ENCODE results near the gene SIPA1. TPM values are rescaled to one million over a fixed set of nuclear protein-coding genes. Genes with fewer than 3 reads are reported as not detected.

SIPA1 gene
- total RNA-seq, 1 donor from 2014 or later = 66.5 TPM

GRCh38 chr11:65639623-65640482 is 2.0 kb downstream of the SIPA1 start:
- TF ChIP-seq, protein P1, sequence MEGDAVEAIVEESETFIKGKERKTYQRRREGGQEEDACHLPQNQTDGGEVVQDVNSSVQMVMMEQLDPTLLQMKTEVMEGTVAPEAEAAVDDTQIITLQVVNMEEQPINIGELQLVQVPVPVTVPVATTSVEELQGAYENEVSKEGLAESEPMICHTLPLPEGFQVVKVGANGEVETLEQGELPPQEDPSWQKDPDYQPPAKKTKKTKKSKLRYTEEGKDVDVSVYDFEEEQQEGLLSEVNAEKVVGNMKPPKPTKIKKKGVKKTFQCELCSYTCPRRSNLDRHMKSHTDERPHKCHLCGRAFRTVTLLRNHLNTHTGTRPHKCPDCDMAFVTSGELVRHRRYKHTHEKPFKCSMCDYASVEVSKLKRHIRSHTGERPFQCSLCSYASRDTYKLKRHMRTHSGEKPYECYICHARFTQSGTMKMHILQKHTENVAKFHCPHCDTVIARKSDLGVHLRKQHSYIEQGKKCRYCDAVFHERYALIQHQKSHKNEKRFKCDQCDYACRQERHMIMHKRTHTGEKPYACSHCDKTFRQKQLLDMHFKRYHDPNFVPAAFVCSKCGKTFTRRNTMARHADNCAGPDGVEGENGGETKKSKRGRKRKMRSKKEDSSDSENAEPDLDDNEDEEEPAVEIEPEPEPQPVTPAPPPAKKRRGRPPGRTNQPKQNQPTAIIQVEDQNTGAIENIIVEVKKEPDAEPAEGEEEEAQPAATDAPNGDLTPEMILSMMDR (conservative IDR thresholded peaks at IDR 0.05; ENCODE audit: low read depth, low read length) = no peak
- H3K4me3 ChIP-seq (ENCODE audit: low read depth, low read length) = no peak overlapping the region
- no peak for DNase-seq (ENCODE audit: low read depth)

DNA sequence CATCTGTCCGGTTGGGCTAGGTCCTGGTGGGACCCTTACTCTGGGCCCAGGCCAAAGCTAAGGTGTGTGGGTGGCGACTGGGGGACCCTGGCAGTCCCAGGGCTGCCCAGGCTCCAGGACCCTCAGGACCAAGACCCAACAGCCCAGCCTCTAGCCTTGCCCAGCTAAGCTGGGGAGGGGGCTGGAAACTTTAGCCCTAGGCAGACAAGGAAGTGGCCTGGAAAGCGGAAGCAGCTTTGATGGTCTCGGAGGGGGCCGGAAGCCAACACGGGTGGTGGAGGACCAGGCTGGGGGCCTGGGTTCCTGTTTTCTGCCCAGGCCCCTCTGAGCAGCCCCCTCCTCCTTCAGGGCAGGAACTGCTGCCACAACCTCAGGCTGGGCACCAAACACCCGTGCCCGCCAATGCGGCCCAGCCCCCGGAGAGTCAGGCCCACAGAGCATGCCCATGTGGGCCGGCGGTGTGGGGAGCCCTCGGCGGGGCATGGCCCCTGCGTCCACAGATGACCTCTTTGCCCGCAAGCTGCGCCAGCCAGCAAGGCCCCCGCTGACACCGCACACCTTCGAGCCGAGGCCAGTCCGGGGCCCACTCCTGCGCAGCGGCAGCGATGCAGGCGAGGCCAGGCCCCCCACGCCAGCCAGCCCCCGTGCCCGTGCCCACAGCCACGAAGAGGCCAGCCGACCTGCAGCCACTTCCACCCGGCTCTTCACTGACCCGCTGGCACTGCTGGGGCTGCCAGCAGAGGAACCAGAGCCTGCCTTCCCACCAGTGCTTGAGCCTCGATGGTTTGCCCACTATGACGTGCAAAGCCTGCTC is 2.8 kb downstream of the SIPA1 start:
- no peak overlapping the region for H3K4me3 ChIP-seq (ENCODE audit: low read depth, low read length)
- TF ChIP-seq, protein P1 (conservative IDR thresholded peaks at IDR 0.05; ENCODE audit: low read depth, low read length) = no peak

DNA sequence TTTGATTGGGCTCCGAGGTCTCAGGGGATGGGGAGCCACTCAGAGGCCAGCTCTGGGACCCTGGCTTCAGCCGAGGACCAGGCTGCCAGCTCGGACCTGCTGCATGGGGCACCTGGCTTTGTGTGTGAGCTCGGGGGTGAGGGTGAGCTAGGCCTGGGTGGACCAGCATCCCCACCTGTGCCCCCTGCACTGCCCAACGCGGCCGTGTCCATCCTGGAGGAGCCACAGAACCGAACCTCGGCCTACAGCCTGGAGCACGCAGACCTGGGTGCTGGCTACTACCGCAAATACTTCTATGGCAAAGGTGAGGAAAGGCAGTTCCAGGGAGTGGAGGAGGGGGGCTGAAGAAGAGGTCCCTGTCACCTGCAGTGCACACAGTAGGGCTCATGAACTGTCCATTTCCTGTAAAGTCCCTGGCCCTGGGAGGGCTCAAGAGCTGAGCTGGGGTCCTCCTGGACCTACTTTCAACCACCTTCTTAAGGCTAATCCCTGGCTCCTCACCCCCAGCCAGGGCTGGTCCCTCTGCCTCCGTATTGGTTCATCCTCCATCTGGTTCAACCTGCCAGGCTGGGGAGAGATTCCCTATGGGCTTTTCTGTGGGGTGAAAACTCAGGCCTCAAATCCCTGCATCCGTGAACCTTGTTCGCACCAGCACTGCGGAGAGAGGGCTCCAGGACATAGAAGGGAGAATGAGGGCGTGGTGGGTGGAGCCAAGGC is 3.6 kb downstream of the SIPA1 start:
- DNase-seq (ENCODE audit: low read depth) = no peak
- TF ChIP-seq, protein P1 (conservative IDR thresholded peaks at IDR 0.05; ENCODE audit: low read depth, low read length) = no peak
- H3K4me3 ChIP-seq (ENCODE audit: low read depth, low read length) = no peak overlapping the region

More for the DNA sequence above, 2.8 kb downstream of the SIPA1 start:
- no peak for DNase-seq (ENCODE audit: low read depth)

DNA sequence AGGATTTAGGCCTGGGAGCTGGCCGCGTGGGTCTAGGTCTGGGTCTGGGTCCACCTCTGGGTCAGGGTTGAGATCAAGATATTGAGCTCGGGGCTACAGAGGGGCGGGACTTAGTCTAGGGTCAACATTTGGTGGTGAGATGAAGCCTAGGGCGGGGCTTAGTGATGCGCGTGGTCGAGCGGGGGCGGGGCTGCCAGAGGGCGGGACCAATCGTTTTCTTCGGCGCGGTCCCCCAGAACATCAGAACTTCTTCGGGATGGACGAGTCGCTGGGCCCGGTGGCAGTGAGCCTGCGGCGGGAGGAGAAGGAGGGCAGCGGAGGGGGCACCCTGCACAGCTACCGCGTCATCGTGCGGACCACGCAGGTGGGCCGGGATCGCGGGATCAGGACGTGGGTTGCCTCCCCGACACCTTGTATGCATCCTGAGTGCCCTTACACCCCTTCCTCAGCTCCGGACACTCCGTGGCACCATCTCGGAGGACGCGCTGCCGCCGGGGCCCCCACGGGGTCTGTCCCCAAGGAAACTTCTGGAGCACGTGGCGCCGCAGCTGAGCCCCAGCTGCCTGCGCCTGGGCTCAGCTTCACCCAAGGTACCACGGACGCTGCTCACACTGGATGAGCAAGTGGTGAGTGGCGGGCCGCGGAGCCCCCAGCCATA is 4.2 kb downstream of the SIPA1 start:
- TF ChIP-seq, protein P1 (conservative IDR thresholded peaks at IDR 0.05; ENCODE audit: low read depth, low read length) = no peak
- DNase-seq (ENCODE audit: low read depth) = no peak
- no peak overlapping the region for H3K4me3 ChIP-seq (ENCODE audit: low read depth, low read length)

GRCh38 chr11:65643971-65644370 is 6.1 kb downstream of the SIPA1 start:
- TF ChIP-seq, protein P1 (conservative IDR thresholded peaks at IDR 0.05; ENCODE audit: low read depth, low read length) = no peak
- no peak for DNase-seq (ENCODE audit: low read depth)
- no peak overlapping the region for H3K4me3 ChIP-seq (ENCODE audit: low read depth, low read length)

GRCh38 chr11:65644837-65645236 is 6.9 kb downstream of the SIPA1 start:
- TF ChIP-seq, protein P1 (conservative IDR thresholded peaks at IDR 0.05; ENCODE audit: low read depth, low read length) = no peak
- DNase-seq (ENCODE audit: low read depth) = no peak
- H3K4me3 ChIP-seq (ENCODE audit: low read depth, low read length) = no peak overlapping the region
